Spleen (tissue), 7 donors: Measurements from ENCODE around the gene DUOXA1.

ENCODE experiments used
- CTCF ChIP-seq, 11 experiments: fragments of 200-600 bp in 7 of 11; fragments of 450-650 bp in 4 of 11; sonication (generic) in 4 of 11; IDR thresholded peaks in 8 of 11; conservative IDR thresholded peaks in 3 of 11; 1 replicate in 7 of 11; 2 replicates in 4 of 11; pipeline versions ENCODE4 v1.4.0 to v1.8.0; 2016 to 2021; ENCODE audit warnings: antibody characterized with exemption in 11 of 11, inconsistent platforms in 4 of 11, mild to moderate bottlenecking in 1 of 11
- POLR2A ChIP-seq, 3 donors: fragments of 450-650 bp; IDR thresholded peaks; one replicate each; pipeline ENCODE4 v1.5.1; 2017; ENCODE audit warnings: antibody characterized with exemption in 3 of 3, mild to moderate bottlenecking in 1 of 3
- POLR2AphosphoS5 ChIP-seq, 3 donors: sonication (generic); formaldehyde crosslinking; IDR thresholded peaks; one replicate each; pipeline ENCODE4 v1.5.1; 2017; ENCODE audit warnings: antibody characterized with exemption in 3 of 3
- donor health status: DM: no; HTN: no; CAD: no; lungs with moderate emphysema.
- donor health status: DM: no; HTN: no; CAD: no.
- donor health status: DM: no; HTN: no; CAD: no.

- TF ChIP-seq POLR2A (IDR thresholded peaks at IDR 0.05) (no peak), CTCF (IDR thresholded peaks at IDR 0.05 in 8 of 11, conservative IDR thresholded peaks at IDR 0.05 in 3 of 11) (no peak), POLR2AphosphoS5 (IDR thresholded peaks at IDR 0.05) (no peak)
Measured at GRCh38 chr15:45169608-45170480, 40.2 kb upstream of the DUOXA1 start.
